Measurements from ENCODE around the gene ANO1. TPM values are rescaled to one million over a fixed set of nuclear protein-coding genes. Genes with fewer than 3 reads are reported as not detected.

Gene ANO1
- total RNA-seq, 1 experiment from 2014 or later: 10.9 TPM

DNA sequence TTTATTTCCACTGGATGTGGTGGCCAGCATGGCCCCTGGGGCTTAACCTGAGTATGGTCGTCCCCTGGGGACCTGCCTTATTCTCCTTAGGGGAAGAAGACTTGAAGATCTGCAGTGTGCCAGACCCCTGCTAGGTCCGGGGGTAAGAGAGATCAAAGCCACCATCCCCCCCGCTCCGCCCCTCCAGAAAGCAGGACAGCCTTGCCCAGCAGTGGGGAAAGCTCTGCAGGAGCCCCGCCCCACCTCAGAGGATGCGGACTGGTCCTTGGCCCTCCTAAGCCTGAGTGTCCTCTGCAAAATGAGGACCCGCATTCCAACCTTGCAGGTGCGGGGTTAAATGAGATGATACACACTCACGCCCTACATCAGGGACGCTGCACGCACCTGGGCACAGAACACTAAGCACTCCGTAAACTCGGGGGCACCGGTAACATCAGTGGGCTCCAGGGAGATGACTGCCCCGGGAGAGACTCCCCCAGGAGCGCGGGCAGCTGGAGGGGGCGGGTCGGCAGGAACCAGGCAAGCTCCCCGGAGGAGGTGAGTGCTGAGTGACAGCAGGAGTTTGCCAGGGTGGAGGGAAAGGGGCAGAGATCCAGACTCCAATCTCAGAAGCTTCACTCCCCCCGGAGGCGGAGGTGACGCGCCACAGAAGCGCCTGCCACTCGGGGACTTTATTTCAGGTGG is 564 bp upstream of the ANO1 start:
- peak overlapping the region; percentile 63 to 82 for H3K4me3 Mint-ChIP-seq

More for the DNA sequence above, 564 bp upstream of the ANO1 start:
- Histone ChIP-seq H2AFZ (ENCODE audit: low read length) (no peak overlapping the region), H3K4me1 (ENCODE audit: insufficient read depth, low read length) (peaks cover 2% of the 10 kb centered on the region; the same call in 1 of the 2 replicates), H3K9ac (ENCODE audit: extremely low read depth, insufficient read length, low read length) (no peak overlapping the region), H3T11ph (ENCODE audit: low read length) (no peak overlapping the region), H3K56ac (ENCODE audit: insufficient read length, low read depth, low read length) (no peak overlapping the region), H2BK20ac (ENCODE audit: low read depth, low read length, poor library complexity, severe bottlenecking) (no peak overlapping the region), H3K4me2 (ENCODE audit: insufficient read depth, insufficient read length, low read length) (peak overlapping the region; percentile 39), H2BK15ac (ENCODE audit: low read depth, low read length) (no peak overlapping the region), H3K4ac (ENCODE audit: low read depth, low read length) (no peak overlapping the region), H4K5ac (ENCODE audit: insufficient read length, low read depth, low read length) (no peak overlapping the region), H3K27me3 (ENCODE audit: insufficient read depth, low read length) (peaks cover 24% of the 10 kb centered on the region; the same call in 1 of the 2 replicates), H3K23ac (ENCODE audit: insufficient read length, low read depth, low read length) (no peak overlapping the region), H3K79me2 (ENCODE audit: insufficient read depth, low read length) (no peaks in the 10 kb centered on the region), H2AK5ac (ENCODE audit: insufficient read length, low read length) (no peak overlapping the region), H3K23me2 (ENCODE audit: insufficient read length, low read depth, low read length, poor library complexity, severe bottlenecking) (peaks cover 4% of the 10 kb centered on the region), H3K27ac (ENCODE audit: insufficient read length, low read depth, low read length) (no peak overlapping the region), H3K9me3 (ENCODE audit: control insufficient read depth, low read depth, low read length) (no peaks in the 10 kb centered on the region), H3K18ac (ENCODE audit: insufficient read length, low read depth, low read length) (no peak overlapping the region), H2BK12ac (ENCODE audit: insufficient read length, low read depth, low read length) (no peak overlapping the region), H3K14ac (ENCODE audit: insufficient read depth, low read length) (no peak overlapping the region; the same call in 1 of the 2 replicates), H2BK5ac (ENCODE audit: insufficient read length, low read length) (no peak overlapping the region), H4K20me1 (ENCODE audit: control insufficient read depth, insufficient read depth, insufficient read length) (no peaks in the 10 kb centered on the region), H3K79me1 (ENCODE audit: insufficient read depth, low read depth, low read length, poor library complexity, severe bottlenecking) (no peaks in the 10 kb centered on the region), H4K8ac (replicated peaks; ENCODE audit: insufficient read length, low read depth, low read length) (no peak overlapping the region), H4K91ac (ENCODE audit: insufficient read length, low read depth, low read length) (no peak overlapping the region), H2BK120ac (ENCODE audit: low read depth, low read length, poor library complexity, severe bottlenecking) (no peak overlapping the region)
- TF ChIP-seq, protein P1, sequence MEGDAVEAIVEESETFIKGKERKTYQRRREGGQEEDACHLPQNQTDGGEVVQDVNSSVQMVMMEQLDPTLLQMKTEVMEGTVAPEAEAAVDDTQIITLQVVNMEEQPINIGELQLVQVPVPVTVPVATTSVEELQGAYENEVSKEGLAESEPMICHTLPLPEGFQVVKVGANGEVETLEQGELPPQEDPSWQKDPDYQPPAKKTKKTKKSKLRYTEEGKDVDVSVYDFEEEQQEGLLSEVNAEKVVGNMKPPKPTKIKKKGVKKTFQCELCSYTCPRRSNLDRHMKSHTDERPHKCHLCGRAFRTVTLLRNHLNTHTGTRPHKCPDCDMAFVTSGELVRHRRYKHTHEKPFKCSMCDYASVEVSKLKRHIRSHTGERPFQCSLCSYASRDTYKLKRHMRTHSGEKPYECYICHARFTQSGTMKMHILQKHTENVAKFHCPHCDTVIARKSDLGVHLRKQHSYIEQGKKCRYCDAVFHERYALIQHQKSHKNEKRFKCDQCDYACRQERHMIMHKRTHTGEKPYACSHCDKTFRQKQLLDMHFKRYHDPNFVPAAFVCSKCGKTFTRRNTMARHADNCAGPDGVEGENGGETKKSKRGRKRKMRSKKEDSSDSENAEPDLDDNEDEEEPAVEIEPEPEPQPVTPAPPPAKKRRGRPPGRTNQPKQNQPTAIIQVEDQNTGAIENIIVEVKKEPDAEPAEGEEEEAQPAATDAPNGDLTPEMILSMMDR (conservative IDR thresholded peaks at IDR 0.05): no peak
- no CpG with 5 or more reads among the region's 26 CpGs for WGBS (ENCODE audit: extremely low coverage, insufficient read length, low lambda C conversion rate)
- no peaks in the 10 kb centered on the region; a peak in 2 of 7 replicates for H3K36me3 Mint-ChIP-seq (ENCODE audit: insufficient read depth in 1 of 3, low read depth in 3 of 3)
- no peaks in the 10 kb centered on the region for H3K9me3 Mint-ChIP-seq
- DNase-seq: no peak
- peaks cover 84% of the 10 kb centered on the region for H3K27me3 Mint-ChIP-seq (ENCODE audit: low read depth)
- no peak overlapping the region for H3K27ac Mint-ChIP-seq
- peaks cover 31 to 32% of the 10 kb centered on the region in 2 experiments for H3K4me1 Mint-ChIP-seq

All from H9 (cell line).